GM10266 (cell line): ENCODE measurements around the gene SIK3.

Experiments
- DNase-seq: peaks from one replicate; pipeline ENCODE4 v3.0.0; 2012; ENCODE audit errors: extremely low spot score
- TF ChIP-seq, protein P1 (sequence below): IDR thresholded peaks from 2 replicates; pipeline ENCODE4 v1.5.1; 2012; ENCODE audit warnings: mild to moderate bottlenecking, low read depth; ENCODE audit not compliant: control insufficient read depth, insufficient read depth; ENCODE audit errors: missing control alignments

SIK3 gene

DNA sequence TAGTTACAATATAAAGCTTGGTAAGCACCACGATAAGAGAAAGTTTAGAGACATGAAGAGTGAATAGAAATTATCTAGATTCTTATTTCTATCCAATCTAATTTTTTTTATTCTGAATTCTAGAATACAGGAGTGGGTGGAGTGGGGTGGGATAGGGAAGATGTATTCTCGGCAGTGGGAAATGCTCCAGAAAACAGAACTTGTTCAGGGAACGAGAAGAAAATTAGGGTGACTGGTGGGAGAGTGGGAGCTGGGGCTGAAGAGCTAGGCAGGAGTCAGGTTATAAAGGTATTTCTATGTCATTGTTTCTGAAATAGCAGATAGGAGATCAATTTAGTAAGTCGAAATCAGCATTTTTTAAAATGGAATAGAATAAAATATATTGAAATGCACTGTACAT, 207.6 kb downstream of the SIK3 start:
- DNase-seq = no peak
- TF ChIP-seq, protein P1, sequence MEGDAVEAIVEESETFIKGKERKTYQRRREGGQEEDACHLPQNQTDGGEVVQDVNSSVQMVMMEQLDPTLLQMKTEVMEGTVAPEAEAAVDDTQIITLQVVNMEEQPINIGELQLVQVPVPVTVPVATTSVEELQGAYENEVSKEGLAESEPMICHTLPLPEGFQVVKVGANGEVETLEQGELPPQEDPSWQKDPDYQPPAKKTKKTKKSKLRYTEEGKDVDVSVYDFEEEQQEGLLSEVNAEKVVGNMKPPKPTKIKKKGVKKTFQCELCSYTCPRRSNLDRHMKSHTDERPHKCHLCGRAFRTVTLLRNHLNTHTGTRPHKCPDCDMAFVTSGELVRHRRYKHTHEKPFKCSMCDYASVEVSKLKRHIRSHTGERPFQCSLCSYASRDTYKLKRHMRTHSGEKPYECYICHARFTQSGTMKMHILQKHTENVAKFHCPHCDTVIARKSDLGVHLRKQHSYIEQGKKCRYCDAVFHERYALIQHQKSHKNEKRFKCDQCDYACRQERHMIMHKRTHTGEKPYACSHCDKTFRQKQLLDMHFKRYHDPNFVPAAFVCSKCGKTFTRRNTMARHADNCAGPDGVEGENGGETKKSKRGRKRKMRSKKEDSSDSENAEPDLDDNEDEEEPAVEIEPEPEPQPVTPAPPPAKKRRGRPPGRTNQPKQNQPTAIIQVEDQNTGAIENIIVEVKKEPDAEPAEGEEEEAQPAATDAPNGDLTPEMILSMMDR = no peak

DNA sequence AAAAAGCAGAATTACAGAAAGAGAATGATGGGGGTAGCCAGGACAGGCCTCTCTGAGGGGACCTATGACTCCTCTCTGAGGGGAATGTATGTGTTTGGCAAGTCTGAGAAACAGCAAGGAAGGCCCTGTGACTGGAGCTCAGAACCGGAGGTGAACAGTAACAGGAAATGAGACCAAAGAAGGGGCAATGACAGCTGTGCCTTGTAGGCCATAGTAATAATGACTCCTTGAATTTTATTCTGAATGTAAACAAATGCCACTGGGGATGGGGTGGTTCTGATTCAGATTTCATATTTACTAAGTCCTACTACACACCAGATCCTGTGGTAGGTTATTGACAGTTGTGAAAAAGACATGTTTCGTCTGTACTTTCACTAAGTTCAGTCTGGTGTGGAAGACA, 208.0 kb downstream of the SIK3 start:
- DNase-seq = no peak
- TF ChIP-seq, protein P1 = no peak

DNA sequence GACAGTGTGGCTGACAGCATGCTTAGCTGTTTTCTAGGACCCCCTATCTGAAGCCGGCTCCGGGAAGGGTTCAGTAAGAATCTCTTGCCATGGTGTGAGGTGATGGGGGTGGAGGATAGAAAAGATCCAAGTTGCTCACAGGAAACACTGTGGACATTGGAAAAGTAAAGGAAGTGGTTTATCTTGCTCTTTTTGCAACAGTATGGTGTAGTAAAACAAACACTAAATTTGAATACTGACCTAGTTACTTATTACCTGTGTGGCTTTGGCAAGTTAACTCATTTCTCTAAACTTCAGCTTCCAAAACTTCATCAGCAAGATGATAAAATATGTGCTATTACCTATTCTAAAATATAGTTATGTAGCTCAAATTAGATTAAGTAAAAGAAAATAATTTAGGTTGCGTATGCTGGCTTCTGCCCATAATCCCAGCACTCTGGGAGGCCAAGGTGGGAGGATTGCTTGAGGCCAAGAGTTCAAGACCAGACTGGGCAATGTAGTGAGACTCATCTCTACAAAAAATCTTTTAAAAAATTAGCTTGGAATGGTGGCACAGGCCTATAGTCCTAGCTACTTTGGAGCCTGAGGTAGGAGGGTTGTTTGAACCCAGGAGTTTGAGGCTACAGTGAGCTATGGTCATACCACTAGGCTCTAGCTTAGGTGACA, 209.2 kb downstream of the SIK3 start:
- TF ChIP-seq, protein P1 = no peak
- DNase-seq = no peak

- DNase-seq = no peak
- TF ChIP-seq, protein P1 = no peak
These were observed 210.2 kb downstream of the SIK3 start for GRCh38 chr11:116888024-116888423.

GRCh38 chr11:116885951-116886655, 212.1 kb downstream of the SIK3 start:
- DNase-seq = no peak
- TF ChIP-seq, protein P1 = no peak

- TF ChIP-seq, protein P1 = no peak
- no peak for DNase-seq
These were observed 215.8 kb downstream of the SIK3 start for GRCh38 chr11:116882386-116882785.

GRCh38 chr11:116881143-116881542, 217.1 kb downstream of the SIK3 start:
- TF ChIP-seq, protein P1 = no peak
- DNase-seq = no peak
